Keratinocyte (primary cell): ENCODE results near the gene MYO16. TPM values are rescaled to one million over a fixed set of nuclear protein-coding genes. Genes with fewer than 3 reads are reported as not detected.

ENCODE experiments used
- DNase-seq: peaks from one replicate; pipeline ENCODE4 v3.0.0-alpha.2; 2011; ENCODE audit warnings: low read depth, missing footprints, low spot score
- FAIRE-seq: peaks from 2 replicates; lab custom pipeline; 2011; peaks lifted over from hg19 to GRCh38; lab: Jason Lieb, UNC
- H2AFZ ChIP-seq: 2 replicates; pipeline ENCODE4 v1.6.0; 2012; ENCODE audit warnings: low read length, control low read depth, inconsistent platforms; ENCODE audit not compliant: control insufficient read depth
- H3K27ac ChIP-seq: 2 replicates; pipeline ENCODE4 v1.5.1; 2011; ENCODE audit warnings: low read length; ENCODE audit not compliant: control insufficient read depth, insufficient read depth
- H3K27me3 ChIP-seq: 3 replicates; pipeline ENCODE4 v1.6.0; 2011; ENCODE audit warnings: low read length; ENCODE audit not compliant: control insufficient read depth, insufficient read depth; ENCODE audit errors: extremely low read depth
- H3K36me3 ChIP-seq, 2 experiments: 2 replicates in 1 of 2; 3 replicates in 1 of 2; pipeline ENCODE4 v1.5.1; 2011; ENCODE audit warnings: low read length in 2 of 2, mild to moderate bottlenecking in 1 of 2; ENCODE audit not compliant: control insufficient read depth in 2 of 2, insufficient read depth in 2 of 2; ENCODE audit errors: extremely low read depth in 1 of 2
- H3K4me1 ChIP-seq: 3 replicates; pipeline ENCODE4 v1.5.1; 2011; ENCODE audit warnings: low read length; ENCODE audit not compliant: control insufficient read depth, insufficient read depth; ENCODE audit errors: extremely low read depth
- H3K4me2 ChIP-seq: 3 replicates; pipeline ENCODE4 v1.6.0; 2011; ENCODE audit warnings: low read depth, low read length; ENCODE audit not compliant: control insufficient read depth, insufficient read depth; ENCODE audit errors: extremely low read depth
- H3K4me3 ChIP-seq, 3 experiments: fragments of 200-600 bp in 1 of 3; sonication (generic) in 1 of 3; 2 replicates in 2 of 3; 3 replicates in 1 of 3; pipeline ENCODE4 v1.5.1; 2011 to 2016; ENCODE audit warnings: low read length in 3 of 3, mild to moderate bottlenecking in 3 of 3, control low read depth in 2 of 3, inconsistent platforms in 1 of 3, low read depth in 1 of 3, mixed read lengths in 1 of 3, mixed run types in 1 of 3, moderate library complexity in 1 of 3; ENCODE audit not compliant: control insufficient read depth in 2 of 3, insufficient read depth in 2 of 3; ENCODE audit errors: extremely low read depth in 1 of 3
- H3K79me2 ChIP-seq: 2 replicates; pipeline ENCODE4 v1.6.0; 2012; ENCODE audit warnings: low read length; ENCODE audit not compliant: control insufficient read depth, insufficient read depth
- H3K9ac ChIP-seq: 3 replicates; pipeline ENCODE4 v1.6.0; 2011; ENCODE audit warnings: low read length; ENCODE audit not compliant: control insufficient read depth, insufficient read depth; ENCODE audit errors: extremely low read depth
- H3K9me1 ChIP-seq: 3 replicates; pipeline ENCODE4 v1.6.0; 2011; ENCODE audit warnings: low read length; ENCODE audit not compliant: control insufficient read depth, insufficient read depth; ENCODE audit errors: extremely low read depth
- H3K9me3 ChIP-seq: 2 replicates; pipeline ENCODE4 v1.5.1; 2012; ENCODE audit warnings: low read depth, low read length; ENCODE audit not compliant: control insufficient read depth
- H4K20me1 ChIP-seq: 3 replicates; pipeline ENCODE4 v1.6.0; 2011; ENCODE audit warnings: low read length; ENCODE audit not compliant: control insufficient read depth, insufficient read depth; ENCODE audit errors: extremely low read depth
- EZH2 ChIP-seq: IDR thresholded peaks from one replicate; pipeline ENCODE4 v1.6.1; 2012; ENCODE audit warnings: inconsistent platforms, mild to moderate bottlenecking, low read length, moderate library complexity
- dilution Hi-C: fragments of 300-500 bp; cut with MboI; formaldehyde crosslinking; loops from one replicate; pipeline ENCODE4 v1.7.0; 2020; ENCODE audit warnings: low sequenced_read_pairs; ENCODE audit not compliant: extremely low pct_ligation_motif_present
- polyA plus RNA-seq, 5 experiments: library from polyadenylated mRNA; depleted of rRNA in 3 of 5; stranded (reverse) in 3 of 5; stranded (forward) in 1 of 5; unstranded in 1 of 5; fragments of >200 nt; gene quantifications; 1 replicate in 1 of 5; 2 replicates in 3 of 5; 3 replicates in 1 of 5; pipeline versions ENCODE4 v1.2.1 to v1.2.3, GENCODE V29; 2011 to 2012; ENCODE audit warnings: missing spikeins in 2 of 5, low read depth in 1 of 5, low replicate concordance in 1 of 5
- TF ChIP-seq, protein P1 (sequence below), 3 experiments: IDR thresholded peaks in 1 of 3; conservative IDR thresholded peaks in 1 of 3; optimal IDR thresholded peaks in 1 of 3; 2 replicates in 2 of 3; 3 replicates in 1 of 3; pipeline versions ENCODE3 to v1.5.1; 2011; ENCODE audit warnings: low read length in 3 of 3, mild to moderate bottlenecking in 3 of 3, moderate library complexity in 2 of 3, control low read depth in 1 of 3, inconsistent platforms in 1 of 3; ENCODE audit not compliant: insufficient read depth in 2 of 3; ENCODE audit errors: extremely low read depth in 1 of 3

MYO16 gene
- polyA plus RNA-seq, 1 donor (not counting 4 experiments of a cell fraction or from before 2014, with no cell fraction given): 0.08 TPM

DNA sequence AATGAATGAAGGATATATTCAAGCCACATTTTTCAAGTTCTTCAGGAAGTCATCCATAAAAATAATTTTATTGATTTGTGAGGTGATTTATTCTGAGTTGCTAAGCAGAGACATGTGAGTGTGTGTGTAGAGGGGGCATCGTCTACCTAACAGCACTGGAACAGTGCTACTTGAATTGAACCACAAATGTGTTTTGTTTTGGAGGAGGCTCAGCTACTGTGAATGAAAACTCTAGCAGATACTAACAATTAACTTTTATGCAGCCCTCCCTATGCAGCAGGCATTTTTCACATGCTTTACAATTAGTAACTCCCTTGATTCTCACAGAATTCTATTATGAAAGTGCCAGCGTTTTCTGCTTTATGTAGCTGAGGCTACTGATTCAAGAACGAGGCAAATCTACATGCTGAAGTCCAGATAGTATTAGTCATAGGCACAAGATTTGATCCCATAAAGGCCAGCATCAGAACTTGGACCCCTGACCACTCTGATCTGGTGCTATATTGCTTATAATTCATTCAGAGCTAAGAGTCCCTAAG is 103.7 kb downstream of the MYO16 start:
- Histone ChIP-seq H3K9me1 (no peaks in the 10 kb centered on the region), H2AFZ (no peak overlapping the region), H3K4me1 (no peaks in the 10 kb centered on the region), H3K4me2 (no peak overlapping the region), H3K36me3 (no peaks in the 10 kb centered on the region), H3K79me2 (no peaks in the 10 kb centered on the region), H3K27ac (no peak overlapping the region), H4K20me1 (no peaks in the 10 kb centered on the region), H3K9ac (no peak overlapping the region), H3K9me3 (peaks cover 2% of the 10 kb centered on the region), H3K4me3 (no peak overlapping the region), H3K27me3 (no peaks in the 10 kb centered on the region)
- dilution Hi-C loops: no loop called here
- no peak for TF ChIP-seq EZH2
- TF ChIP-seq, protein P1, sequence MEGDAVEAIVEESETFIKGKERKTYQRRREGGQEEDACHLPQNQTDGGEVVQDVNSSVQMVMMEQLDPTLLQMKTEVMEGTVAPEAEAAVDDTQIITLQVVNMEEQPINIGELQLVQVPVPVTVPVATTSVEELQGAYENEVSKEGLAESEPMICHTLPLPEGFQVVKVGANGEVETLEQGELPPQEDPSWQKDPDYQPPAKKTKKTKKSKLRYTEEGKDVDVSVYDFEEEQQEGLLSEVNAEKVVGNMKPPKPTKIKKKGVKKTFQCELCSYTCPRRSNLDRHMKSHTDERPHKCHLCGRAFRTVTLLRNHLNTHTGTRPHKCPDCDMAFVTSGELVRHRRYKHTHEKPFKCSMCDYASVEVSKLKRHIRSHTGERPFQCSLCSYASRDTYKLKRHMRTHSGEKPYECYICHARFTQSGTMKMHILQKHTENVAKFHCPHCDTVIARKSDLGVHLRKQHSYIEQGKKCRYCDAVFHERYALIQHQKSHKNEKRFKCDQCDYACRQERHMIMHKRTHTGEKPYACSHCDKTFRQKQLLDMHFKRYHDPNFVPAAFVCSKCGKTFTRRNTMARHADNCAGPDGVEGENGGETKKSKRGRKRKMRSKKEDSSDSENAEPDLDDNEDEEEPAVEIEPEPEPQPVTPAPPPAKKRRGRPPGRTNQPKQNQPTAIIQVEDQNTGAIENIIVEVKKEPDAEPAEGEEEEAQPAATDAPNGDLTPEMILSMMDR (optimal IDR thresholded peaks at IDR 0.05 in 1 of 3, IDR thresholded peaks at IDR 0.05 in 1 of 3, conservative IDR thresholded peaks at IDR 0.05 in 1 of 3; ENCODE audit: extremely low read depth in 1 of 3, insufficient read depth in 2 of 3, low read length in 3 of 3): no peak
- DNase-seq: no peak
- FAIRE-seq: no peak

DNA sequence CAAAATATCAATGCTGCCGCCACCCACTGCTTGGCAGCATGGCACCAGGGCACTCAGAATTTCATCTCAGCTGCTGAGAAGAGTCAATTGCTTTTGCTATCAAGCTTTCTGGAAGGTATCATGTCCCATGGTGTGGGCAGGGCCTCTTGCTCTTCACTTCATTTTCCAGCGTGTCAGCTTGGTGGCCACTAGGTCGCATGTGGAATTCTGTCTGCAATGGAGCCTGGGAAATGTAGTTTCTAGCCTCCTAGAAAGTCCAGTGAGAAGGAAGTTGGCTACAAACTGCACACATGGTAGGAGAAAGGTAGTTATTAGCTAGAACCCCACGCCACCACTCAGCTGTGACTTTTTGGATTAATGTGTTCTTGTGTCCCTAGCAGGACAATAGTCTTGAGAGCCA is 105.3 kb downstream of the MYO16 start:
- Histone ChIP-seq H3K9ac (no peak overlapping the region), H3K27ac (no peak overlapping the region), H3K36me3 (no peaks in the 10 kb centered on the region), H3K9me3 (no peaks in the 10 kb centered on the region), H4K20me1 (no peaks in the 10 kb centered on the region), H2AFZ (no peak overlapping the region), H3K4me1 (no peaks in the 10 kb centered on the region), H3K27me3 (no peaks in the 10 kb centered on the region), H3K4me3 (no peak overlapping the region), H3K79me2 (no peaks in the 10 kb centered on the region), H3K4me2 (no peak overlapping the region), H3K9me1 (no peaks in the 10 kb centered on the region)
- TF ChIP-seq, protein P1 (optimal IDR thresholded peaks at IDR 0.05 in 1 of 3, IDR thresholded peaks at IDR 0.05 in 1 of 3, conservative IDR thresholded peaks at IDR 0.05 in 1 of 3; ENCODE audit: extremely low read depth in 1 of 3, insufficient read depth in 2 of 3, low read length in 3 of 3): no peak
- no peak for TF ChIP-seq EZH2
- no peak for DNase-seq
- dilution Hi-C loops: no loop called here
- FAIRE-seq: no peak
